Measurements from ENCODE around the gene NUCB1.

DNA sequence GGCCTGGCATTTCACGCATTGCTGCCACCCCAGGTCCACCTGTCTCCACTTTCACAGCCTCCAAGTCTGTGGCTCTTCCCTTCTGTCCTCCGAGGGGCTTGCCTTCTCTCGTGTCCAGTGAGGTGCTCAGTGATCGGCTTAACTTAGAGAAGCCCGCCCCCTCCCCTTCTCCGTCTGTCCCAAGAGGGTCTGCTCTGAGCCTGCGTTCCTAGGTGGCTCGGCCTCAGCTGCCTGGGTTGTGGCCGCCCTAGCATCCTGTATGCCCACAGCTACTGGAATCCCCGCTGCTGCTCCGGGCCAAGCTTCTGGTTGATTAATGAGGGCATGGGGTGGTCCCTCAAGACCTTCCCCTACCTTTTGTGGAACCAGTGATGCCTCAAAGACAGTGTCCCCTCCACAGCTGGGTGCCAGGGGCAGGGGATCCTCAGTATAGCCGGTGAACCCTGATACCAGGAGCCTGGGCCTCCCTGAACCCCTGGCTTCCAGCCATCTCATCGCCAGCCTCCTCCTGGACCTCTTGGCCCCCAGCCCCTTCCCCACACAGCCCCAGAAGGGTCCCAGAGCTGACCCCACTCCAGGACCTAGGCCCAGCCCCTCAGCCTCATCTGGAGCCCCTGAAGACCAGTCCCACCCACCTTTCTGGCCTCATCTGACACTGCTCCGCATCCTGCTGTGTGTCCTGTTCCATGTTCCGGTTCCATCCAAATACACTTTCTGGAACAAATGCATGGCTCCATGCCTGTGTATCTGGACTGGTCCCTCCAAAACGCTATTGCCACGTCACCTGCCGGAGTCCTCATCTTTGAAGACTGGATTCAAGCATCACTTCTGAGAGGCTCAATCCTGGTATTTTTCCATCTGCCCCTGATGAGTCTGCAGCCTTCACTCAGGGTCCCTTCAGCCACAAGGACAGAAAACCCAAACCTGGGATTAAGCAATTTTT lies 22.7 kb downstream of the NUCB1 start:
- no peak for TF ChIP-seq EZH2phosphoT487 (conservative IDR thresholded peaks at IDR 0.05; ENCODE audit: low read length)
- TF ChIP-seq, protein P1, sequence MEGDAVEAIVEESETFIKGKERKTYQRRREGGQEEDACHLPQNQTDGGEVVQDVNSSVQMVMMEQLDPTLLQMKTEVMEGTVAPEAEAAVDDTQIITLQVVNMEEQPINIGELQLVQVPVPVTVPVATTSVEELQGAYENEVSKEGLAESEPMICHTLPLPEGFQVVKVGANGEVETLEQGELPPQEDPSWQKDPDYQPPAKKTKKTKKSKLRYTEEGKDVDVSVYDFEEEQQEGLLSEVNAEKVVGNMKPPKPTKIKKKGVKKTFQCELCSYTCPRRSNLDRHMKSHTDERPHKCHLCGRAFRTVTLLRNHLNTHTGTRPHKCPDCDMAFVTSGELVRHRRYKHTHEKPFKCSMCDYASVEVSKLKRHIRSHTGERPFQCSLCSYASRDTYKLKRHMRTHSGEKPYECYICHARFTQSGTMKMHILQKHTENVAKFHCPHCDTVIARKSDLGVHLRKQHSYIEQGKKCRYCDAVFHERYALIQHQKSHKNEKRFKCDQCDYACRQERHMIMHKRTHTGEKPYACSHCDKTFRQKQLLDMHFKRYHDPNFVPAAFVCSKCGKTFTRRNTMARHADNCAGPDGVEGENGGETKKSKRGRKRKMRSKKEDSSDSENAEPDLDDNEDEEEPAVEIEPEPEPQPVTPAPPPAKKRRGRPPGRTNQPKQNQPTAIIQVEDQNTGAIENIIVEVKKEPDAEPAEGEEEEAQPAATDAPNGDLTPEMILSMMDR (IDR thresholded peaks at IDR 0.05; ENCODE audit: insufficient read depth, low read length, poor library complexity, severe bottlenecking): no peak
